ENCODE results near the gene NKX6-2.
"Not testable (repeated sequence)": the region's sequence is repeated elsewhere in the genome, so short reads cannot be mapped to it uniquely, and the experiment has no call there.

The NKX6-2 gene

GRCh38 chr10:132812520-132812919, 26.6 kb upstream of the NKX6-2 start:
- no peak for DNase-seq

- DNase-seq: no peak
Observed at GRCh38 chr10:132811891-132812481, 26.0 kb upstream of the NKX6-2 start.

- no peak for DNase-seq
Observed at GRCh38 chr10:132810807-132811700, 25.1 kb upstream of the NKX6-2 start.

- DNase-seq: no peak
Observed at GRCh38 chr10:132810141-132810806, 24.3 kb upstream of the NKX6-2 start.

- no peak for DNase-seq
Observed at GRCh38 chr10:132809232-132810140, 23.5 kb upstream of the NKX6-2 start.

- DNase-seq: no peak
Observed at GRCh38 chr10:132808383-132809231, 22.7 kb upstream of the NKX6-2 start.

- DNase-seq: no peak
Observed at GRCh38 chr10:132807621-132808049, 21.7 kb upstream of the NKX6-2 start.

GRCh38 chr10:132806561-132807003, 20.6 kb upstream of the NKX6-2 start:
- no peak for DNase-seq

- DNase-seq: no peak
Observed at GRCh38 chr10:132806110-132806509, 20.2 kb upstream of the NKX6-2 start.

- no peak for DNase-seq
Observed at GRCh38 chr10:132805599-132805998, 19.7 kb upstream of the NKX6-2 start.

- no peak for DNase-seq
Observed at GRCh38 chr10:132804785-132805426, 19.0 kb upstream of the NKX6-2 start.

GRCh38 chr10:132804287-132804686, 18.3 kb upstream of the NKX6-2 start:
- DNase-seq: no peak

- no peak for DNase-seq
Observed at GRCh38 chr10:132803416-132804210, 17.7 kb upstream of the NKX6-2 start.

- DNase-seq: no peak
Observed at GRCh38 chr10:132802694-132803320, 16.9 kb upstream of the NKX6-2 start.

- no peak for DNase-seq
Observed at GRCh38 chr10:132802048-132802447, 16.1 kb upstream of the NKX6-2 start.

- DNase-seq: no peak
Observed at GRCh38 chr10:132799865-132800264, 13.9 kb upstream of the NKX6-2 start.

GRCh38 chr10:132798876-132799275, 12.9 kb upstream of the NKX6-2 start:
- no peak for DNase-seq

GRCh38 chr10:132798403-132798802, 12.5 kb upstream of the NKX6-2 start:
- DNase-seq: no peak

GRCh38 chr10:132797986-132798385, 12.0 kb upstream of the NKX6-2 start:
- not testable (repeated sequence) for DNase-seq

GRCh38 chr10:132796846-132797245, 10.9 kb upstream of the NKX6-2 start:
- no peak for DNase-seq

Data from NCI-H446 treated with DMSO at 0.1 percent for 48 hours (cell line).